HG03558 (cell line): ENCODE measurements around the gene CEP112.
"Not testable (repeated sequence)": the region's sequence is repeated elsewhere in the genome, so short reads cannot be mapped to it uniquely, and the experiment has no call there.

Experiments
- ATAC-seq: cut with Tn5 transposase; IDR thresholded peaks from one replicate; pipeline ENCODE4 v1.9.1; 2021; ENCODE audit warnings: moderate number of reproducible peaks; ENCODE audit not compliant: unreplicated experiment; ENCODE audit errors: extremely low read depth

Gene CEP112

GRCh38 chr17:66167189-66167815 lies 24.6 kb downstream of the CEP112 start:
- no peak for ATAC-seq

GRCh38 chr17:66165537-66166123 lies 26.3 kb downstream of the CEP112 start:
- no peak for ATAC-seq

- not testable (repeated sequence) for ATAC-seq
Measured at GRCh38 chr17:66155055-66155454, 36.9 kb downstream of the CEP112 start.

- no peak for ATAC-seq
Measured at GRCh38 chr17:66152756-66153155, 39.2 kb downstream of the CEP112 start.

- ATAC-seq: no peak
Measured at GRCh38 chr17:66150708-66151107, 41.2 kb downstream of the CEP112 start.

- no peak for ATAC-seq
Measured at GRCh38 chr17:66149562-66149961, 42.4 kb downstream of the CEP112 start.

- no peak for ATAC-seq
Measured at GRCh38 chr17:66146394-66146793, 45.5 kb downstream of the CEP112 start.

- ATAC-seq: no peak
Measured at GRCh38 chr17:66143657-66144282, 48.2 kb downstream of the CEP112 start.

GRCh38 chr17:66142428-66142827 lies 49.5 kb downstream of the CEP112 start:
- no peak for ATAC-seq

- no peak for ATAC-seq
Measured at GRCh38 chr17:66138120-66138519, 53.8 kb downstream of the CEP112 start.

- ATAC-seq: no peak
Measured at GRCh38 chr17:66135896-66136295, 56.0 kb downstream of the CEP112 start.

- no peak for ATAC-seq
Measured at GRCh38 chr17:66135219-66135618, 56.7 kb downstream of the CEP112 start.

GRCh38 chr17:66129759-66130158 lies 62.2 kb downstream of the CEP112 start:
- ATAC-seq: no peak

GRCh38 chr17:66126231-66126630 lies 65.7 kb downstream of the CEP112 start:
- ATAC-seq: no peak

GRCh38 chr17:66123163-66123562 lies 68.8 kb downstream of the CEP112 start:
- no peak for ATAC-seq

- ATAC-seq: no peak
Measured at GRCh38 chr17:66115246-66115645, 76.7 kb downstream of the CEP112 start.

- no peak for ATAC-seq
Measured at GRCh38 chr17:66114609-66115008, 77.3 kb downstream of the CEP112 start.

GRCh38 chr17:66107731-66108130 lies 84.2 kb downstream of the CEP112 start:
- ATAC-seq: no peak

GRCh38 chr17:66098040-66098439 lies 93.9 kb downstream of the CEP112 start:
- ATAC-seq: no peak

- no peak for ATAC-seq
Measured at GRCh38 chr17:66094727-66095126, 97.2 kb downstream of the CEP112 start.

- no peak for ATAC-seq
Measured at GRCh38 chr17:66091445-66092080, 100.4 kb downstream of the CEP112 start.
